HepG2 (cell line): ENCODE data around the gene HARS2. TPM values are rescaled to one million over a fixed set of nuclear protein-coding genes. Genes with fewer than 3 reads are reported as not detected.

Experiments
- BHLHE40 ChIP-seq: IDR thresholded peaks from 2 replicates; pipeline ENCODE4 v1.6.1; 2011; ENCODE audit warnings: low read length, improper control_type of control experiment
- CREM ChIP-seq, 2 experiments: sonication (generic) in 1 of 2; formaldehyde crosslinking in 1 of 2; IDR thresholded peaks; 2 replicates each; pipeline versions ENCODE4 v1.4.0 to v1.6.1; 2016 to 2020; ENCODE audit warnings: antibody characterized with exemption in 1 of 2, mild to moderate bottlenecking in 1 of 2, missing genetic modification reagents in 1 of 2
- EZH2 ChIP-seq: conservative IDR thresholded peaks from 2 replicates; pipeline ENCODE4 v1.6.1; 2012; ENCODE audit warnings: mild to moderate bottlenecking, low read depth, low read length, moderate library complexity
- FOXO1 ChIP-seq: sonication (generic); formaldehyde crosslinking; IDR thresholded peaks from 2 replicates; pipeline ENCODE4 v1.4.0; 2020; ENCODE audit warnings: missing genetic modification reagents
- GABPA ChIP-seq, 2 experiments: IDR thresholded peaks; 2 replicates each; pipeline ENCODE4 v1.6.1; 2011 to 2016; ENCODE audit warnings: low read depth in 2 of 2, low read length in 1 of 2, missing biosample characterization in 1 of 2, missing genetic modification characterization in 1 of 2
- JUND ChIP-seq: sonication (generic); formaldehyde crosslinking; IDR thresholded peaks from 2 replicates; pipeline ENCODE4 v1.8.0; 2022; ENCODE audit warnings: mild to moderate bottlenecking, missing genetic modification reagents
- MED1 ChIP-seq: sonication (generic); formaldehyde crosslinking; IDR thresholded peaks from 2 replicates; pipeline ENCODE4 v1.4.0; 2020; ENCODE audit warnings: missing genetic modification reagents
- MIXL1 ChIP-seq: IDR thresholded peaks from 2 replicates; pipeline ENCODE4 v1.6.1; 2016
- NKX3-1 ChIP-seq: sonication (generic); formaldehyde crosslinking; IDR thresholded peaks from 2 replicates; pipeline ENCODE4 v1.5.0; 2020; ENCODE audit warnings: missing genetic modification reagents
- PAXIP1 ChIP-seq: sonication (generic); formaldehyde crosslinking; conservative IDR thresholded peaks from 2 replicates; pipeline ENCODE4 v1.4.0; 2020; ENCODE audit warnings: mild to moderate bottlenecking, missing genetic modification reagents, moderate library complexity
- REST ChIP-seq, 2 experiments: IDR thresholded peaks; 2 replicates each; pipeline ENCODE4 v1.6.1; 2011 to 2012; ENCODE audit warnings: low read length in 2 of 2, borderline replicate concordance in 1 of 2, low read depth in 1 of 2, mild to moderate bottlenecking in 1 of 2, moderate library complexity in 1 of 2
- RFX3 ChIP-seq: IDR thresholded peaks from 2 replicates; pipeline ENCODE4 v1.6.1; 2016; ENCODE audit warnings: missing biosample characterization, missing genetic modification reagents
- RNF2 ChIP-seq: fragments of 450-650 bp; conservative IDR thresholded peaks from 2 replicates; pipeline ENCODE4 v1.6.1; 2016; ENCODE audit warnings: low read depth
- SOX5 ChIP-seq: IDR thresholded peaks from 2 replicates; pipeline ENCODE4 v1.6.1; 2016; ENCODE audit warnings: borderline replicate concordance
- ZFP41 ChIP-seq: sonication (generic); formaldehyde crosslinking; IDR thresholded peaks from 2 replicates; pipeline ENCODE4 v1.4.0; 2020; ENCODE audit warnings: mild to moderate bottlenecking, missing genetic modification reagents, borderline replicate concordance
- ZKSCAN5 ChIP-seq: sonication (generic); formaldehyde crosslinking; IDR thresholded peaks from 2 replicates; pipeline ENCODE4 v1.5.1; 2020; ENCODE audit warnings: mild to moderate bottlenecking, missing genetic modification reagents
- ZNF263 ChIP-seq: sonication (generic); formaldehyde crosslinking; IDR thresholded peaks from 2 replicates; pipeline ENCODE4 v1.4.0; 2020; ENCODE audit warnings: missing genetic modification reagents
- ZNF317 ChIP-seq: sonication (generic); formaldehyde crosslinking; IDR thresholded peaks from 2 replicates; pipeline ENCODE4 v1.5.0; 2020; ENCODE audit warnings: mild to moderate bottlenecking, missing genetic modification reagents
- ZNF503 ChIP-seq: sonication (generic); formaldehyde crosslinking; IDR thresholded peaks from 2 replicates; pipeline ENCODE4 v1.4.0; 2020; ENCODE audit warnings: missing genetic modification reagents
- ZNF557 ChIP-seq: sonication (generic); formaldehyde crosslinking; IDR thresholded peaks from 2 replicates; pipeline ENCODE4 v1.4.0; 2020; ENCODE audit warnings: missing genetic modification reagents
- ZNF674 ChIP-seq: sonication (generic); formaldehyde crosslinking; IDR thresholded peaks from 2 replicates; pipeline ENCODE4 v1.5.0; 2020; ENCODE audit warnings: low read depth, mild to moderate bottlenecking, missing genetic modification reagents
- polyA plus RNA-seq, 8 experiments: library from polyadenylated mRNA; depleted of rRNA in 3 of 8; stranded (reverse) in 7 of 8; unstranded in 1 of 8; fragments of >200 nt; fragmentation: Illumina TruSeq in 4 of 8; extraction: Trizol in 4 of 8; gene quantifications; 2 replicates each; pipeline versions ENCODE4 v1.2.1 to v1.2.3, GENCODE V29; 2011 to 2016; ENCODE audit warnings: low read depth in 4 of 8, missing spikeins in 1 of 8, mixed read lengths in 1 of 8; ENCODE audit not compliant: insufficient read depth in 1 of 8
- total RNA-seq, 5 experiments: library from RNA; depleted of rRNA; stranded (reverse); fragments of >200 nt; fragmentation: Illumina TruSeq; extraction: Trizol; gene quantifications; 2 replicates each; pipeline ENCODE4 v1.2.3, GENCODE V29; 2016; ENCODE audit warnings: low read depth in 1 of 5

The HARS2 gene
- total and polyA plus RNA-seq, 2 of the 13 experiments (the other 11 are each of a cell fraction or from before 2014, with no cell fraction given): 17.9 to 25.8 TPM

GRCh38 chr5:140725799-140726471 lies 34.7 kb downstream of the HARS2 start (continued):
- TF ChIP-seq ZNF503 (CRISPR knock-in tag): peak; percentile 22; the same call in 1 of the 2 replicates
- no peak for TF ChIP-seq GABPA (IDR thresholded peaks at IDR 0.05; ENCODE audit: low read depth, low read length)
- TF ChIP-seq GABPA (CRISPR knock-in tag; IDR thresholded peaks at IDR 0.05; ENCODE audit: low read depth): peak; percentile 48; the same call in 1 of the 2 replicates
- peak; percentile 37; the same call in 1 of the 2 replicates for TF ChIP-seq ZNF263 (CRISPR knock-in tag)
- peak; percentile 86 for TF ChIP-seq MED1 (CRISPR knock-in tag)
- TF ChIP-seq ZFP41 (CRISPR knock-in tag): no peak
- TF ChIP-seq CREM (IDR thresholded peaks at IDR 0.05): peak; percentile 96
- TF ChIP-seq CREM (CRISPR knock-in tag; IDR thresholded peaks at IDR 0.05): 0 out of 2 replicates have a peak, but pooled peaks have one; percentile 59
- TF ChIP-seq REST (IDR thresholded peaks at IDR 0.05; ENCODE audit: borderline replicate concordance in 1 of 2, low read depth in 1 of 2, low read length in 2 of 2): peak; percentile 17 to 91
- TF ChIP-seq MIXL1 (CRISPR knock-in tag): peak; percentile 43; the same call in 1 of the 2 replicates
- TF ChIP-seq ZNF557 (CRISPR knock-in tag): 0 out of 2 replicates have a peak, but pooled peaks have one; percentile 59
- TF ChIP-seq RFX3: no peak
- no peak for TF ChIP-seq ZNF317
- TF ChIP-seq NKX3-1: peak; percentile 44; the same call in 1 of the 2 replicates
- TF ChIP-seq FOXO1 (CRISPR knock-in tag): peak; percentile 32; the same call in 1 of the 2 replicates
- TF ChIP-seq ZNF674 (CRISPR knock-in tag): no peak
- TF ChIP-seq PAXIP1 (CRISPR knock-in tag): no peak
- TF ChIP-seq RNF2: no peak
- no peak for TF ChIP-seq ZKSCAN5
- TF ChIP-seq EZH2: no peak
- TF ChIP-seq BHLHE40: no peak
- 0 out of 2 replicates have a peak, but pooled peaks have one; percentile 15 for TF ChIP-seq JUND (CRISPR knock-in tag)
- peak; percentile 62; the same call in 1 of the 2 replicates for TF ChIP-seq SOX5 (CRISPR knock-in tag)
